Lung (tissue), 12 donors: ENCODE data around the gene CLEC20A. TPM values are rescaled to one million over a fixed set of nuclear protein-coding genes. Genes with fewer than 3 reads are reported as not detected.

ENCODE experiments used
- ATAC-seq: fragments of 200-7000 bp; cut with Tn5 transposase; one replicate; pipeline ENCODE4 v1.9.1; 2020; ENCODE audit warnings: moderate number of reproducible peaks; ENCODE audit not compliant: insufficient read depth, low FRiP score
- DNase-seq, 3 donors: peaks; one replicate each; pipeline ENCODE4 v3.0.0-alpha.2; 2013 to 2017
- H3K27ac ChIP-seq, 2 donors: one replicate each; pipeline ENCODE4 v1.5.1; 2013; ENCODE audit warnings: mild to moderate bottlenecking in 2 of 2, moderate library complexity in 2 of 2, control low read depth in 1 of 2, inconsistent platforms in 1 of 2, low read depth in 1 of 2, low read length in 1 of 2
- H3K27me3 ChIP-seq, 3 donors: one replicate each; pipeline ENCODE4 v1.5.1; 2013; ENCODE audit warnings: low read length in 2 of 3; ENCODE audit not compliant: control insufficient read depth in 3 of 3, insufficient read depth in 3 of 3
- H3K36me3 ChIP-seq, 4 donors: one replicate each; pipeline ENCODE4 v1.5.1; 2013; ENCODE audit warnings: low read length in 4 of 4, mild to moderate bottlenecking in 1 of 4, moderate library complexity in 1 of 4; ENCODE audit not compliant: control insufficient read depth in 4 of 4, insufficient read depth in 4 of 4
- H3K4me1 ChIP-seq, 5 donors: one replicate each; pipeline ENCODE4 v1.5.1; 2013; ENCODE audit warnings: low read length in 5 of 5, mild to moderate bottlenecking in 2 of 5, moderate library complexity in 1 of 5; ENCODE audit not compliant: control insufficient read depth in 5 of 5, insufficient read depth in 5 of 5
- H3K4me3 ChIP-seq: one replicate; pipeline ENCODE4 v1.5.1; 2013; ENCODE audit warnings: mild to moderate bottlenecking, control low read depth, moderate library complexity
- H3K9ac ChIP-seq, 2 donors: one replicate each; pipeline ENCODE4 v1.5.1; 2013; ENCODE audit warnings: low read length in 2 of 2, control low read depth in 1 of 2; ENCODE audit not compliant: insufficient read depth in 1 of 2
- H3K9me3 ChIP-seq, 4 donors: one replicate each; pipeline ENCODE4 v1.5.1; 2013; ENCODE audit warnings: low read length in 3 of 4, mild to moderate bottlenecking in 1 of 4, moderate library complexity in 1 of 4; ENCODE audit not compliant: control insufficient read depth in 4 of 4, insufficient read depth in 3 of 4
- CTCF ChIP-seq: IDR thresholded peaks from 2 replicates; pipeline ENCODE4 v1.5.1; 2012; ENCODE audit warnings: mild to moderate bottlenecking; ENCODE audit errors: control extremely low read depth, extremely low read depth
- WGBS, 2 donors: extraction: QIAGEN DNeasy Blood & Tissue Kit; methylation state at CpG; one replicate each; pipeline ENCODE4 v1.1.7; 2013; 5-methylcytosine and 5-hydroxymethylcytosine counted together
- polyA plus RNA-seq, 2 donors: library from polyadenylated mRNA; stranded (reverse); fragments of 200-250 nt; gene quantifications; one replicate each; pipeline ENCODE4 v1.2.1, GENCODE V29; 2013
- total RNA-seq, 2 donors: library from RNA; depleted of rRNA in 1 of 2; stranded (reverse); fragments of >200 nt in 1 of 2; gene quantifications; one replicate each; pipeline ENCODE4 v1.2.1, GENCODE V29; 2014 to 2021
- donor health status: control.
- donor health status: control.
- donor health status: Bipolar disorder and iron deficiency.
- donor health status: healthy.
- donor health status: DM: yes; HTN: yes; CAD: no.

Gene CLEC20A
- total and polyA plus RNA-seq, 4 donors = 0.14 TPM; not detected in 3

GRCh38 chr1:178458203-178458602 is 38.6 kb downstream of the CLEC20A start:
- no peak for DNase-seq
- H3K27me3 ChIP-seq = no peaks in the 10 kb centered on the region
- WGBS, 2 donors = 96 to 98% methylated on average over 12 of the region's 12 CpGs
- H3K9ac ChIP-seq = no peak overlapping the region
- peaks cover 9 to 14% (median 12%) of the 10 kb centered on the region in 4 donors for H3K36me3 ChIP-seq
- no peak for ATAC-seq
- H3K9me3 ChIP-seq = no peaks in the 10 kb centered on the region
- H3K4me1 ChIP-seq = no peaks in the 10 kb centered on the region
- TF ChIP-seq CTCF = no peak
- no peak overlapping the region for H3K27ac ChIP-seq
- no peak overlapping the region for H3K4me3 ChIP-seq

- no peak overlapping the region for H3K4me3 ChIP-seq
- peaks cover 9 to 14% (median 12%) of the 10 kb centered on the region in 4 donors for H3K36me3 ChIP-seq
- WGBS, 2 donors = 96 to 98% methylated on average over 5 of the region's 5 CpGs
- no peak overlapping the region for H3K27ac ChIP-seq
- H3K4me1 ChIP-seq = no peaks in the 10 kb centered on the region
- DNase-seq (no peak), ATAC-seq (no peak)
- no peaks in the 10 kb centered on the region for H3K9me3 ChIP-seq
- no peak overlapping the region for H3K9ac ChIP-seq
- no peaks in the 10 kb centered on the region for H3K27me3 ChIP-seq
- no peak for TF ChIP-seq CTCF
Measured at GRCh38 chr1:178457651-178458050, 39.1 kb downstream of the CLEC20A start.

- ATAC-seq (no peak), DNase-seq (no peak)
- 92 to 93% methylated on average over 13 of the region's 13 CpGs for WGBS, 2 donors
- no peaks in the 10 kb centered on the region for H3K9me3 ChIP-seq
- H3K4me3 ChIP-seq = no peak overlapping the region
- no peak for TF ChIP-seq CTCF
- H3K4me1 ChIP-seq = no peaks in the 10 kb centered on the region
- no peak overlapping the region for H3K9ac ChIP-seq
- no peaks in the 10 kb centered on the region for H3K27me3 ChIP-seq
- H3K36me3 ChIP-seq = peaks cover 9 to 20% (median 19%) of the 10 kb centered on the region in 4 donors
- no peak overlapping the region for H3K27ac ChIP-seq
Measured at GRCh38 chr1:178456472-178456871, 40.3 kb downstream of the CLEC20A start.

DNA sequence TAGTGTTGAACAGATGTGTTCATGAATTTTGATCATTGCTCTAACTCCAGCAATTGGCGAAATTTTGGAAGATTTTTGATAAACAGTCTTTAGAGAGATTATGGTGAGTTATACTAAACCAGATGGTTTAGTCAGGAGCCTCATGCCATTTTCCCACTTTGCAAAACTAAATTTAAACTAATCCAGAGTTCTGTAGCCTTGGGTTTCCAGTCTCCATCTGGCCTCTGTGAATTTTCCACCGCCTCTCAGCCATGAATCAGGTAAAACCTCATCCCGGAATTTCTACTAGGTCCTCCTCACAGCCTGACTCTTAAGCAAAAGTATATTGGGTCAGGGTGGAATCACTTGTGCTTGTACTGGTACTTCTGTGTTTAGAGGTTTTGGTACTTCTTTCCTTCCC is 44.8 kb downstream of the CLEC20A start:
- Histone ChIP-seq H3K9me3 (no peaks in the 10 kb centered on the region), H3K27ac (no peak overlapping the region), H3K4me1 (no peaks in the 10 kb centered on the region), H3K27me3 (no peaks in the 10 kb centered on the region), H3K4me3 (no peak overlapping the region), H3K9ac (no peak overlapping the region), H3K36me3 (peaks cover 5 to 13% (median 12%) of the 10 kb centered on the region in 4 donors)
- no peak for TF ChIP-seq CTCF
- ATAC-seq (no peak), DNase-seq (no peak)
- 96 to 98% methylated on average over 3 of the region's 3 CpGs for WGBS, 2 donors
